ENCODE data around the gene SOCS2. TPM values are rescaled to one million over a fixed set of nuclear protein-coding genes. Genes with fewer than 3 reads are reported as not detected.

Gene SOCS2
- total RNA-seq, 4 donors from 2014 or later, result 33.4 to 113 (median 35.1) TPM

DNA sequence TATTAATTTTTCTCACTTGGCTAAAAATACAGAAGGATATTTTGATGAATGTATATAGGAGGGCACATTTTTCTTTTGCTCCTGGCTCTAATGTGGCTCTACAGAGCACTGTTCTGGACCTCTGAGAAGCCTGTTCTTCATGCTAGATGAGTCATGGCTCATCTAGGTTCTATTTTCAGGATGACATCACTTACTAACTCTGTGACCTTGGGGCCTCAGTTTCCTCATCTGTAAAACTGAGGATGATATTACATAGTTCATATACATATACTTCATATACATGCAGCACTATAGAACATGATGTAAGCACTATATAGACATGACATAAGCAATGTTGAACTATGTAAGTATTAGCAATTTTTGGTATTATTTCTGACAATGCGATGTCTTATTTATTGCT, 35.8 kb downstream of the SOCS2 start:
- TF ChIP-seq POLR2A (IDR thresholded peaks at IDR 0.05), result no peak
- TF ChIP-seq, protein P1, sequence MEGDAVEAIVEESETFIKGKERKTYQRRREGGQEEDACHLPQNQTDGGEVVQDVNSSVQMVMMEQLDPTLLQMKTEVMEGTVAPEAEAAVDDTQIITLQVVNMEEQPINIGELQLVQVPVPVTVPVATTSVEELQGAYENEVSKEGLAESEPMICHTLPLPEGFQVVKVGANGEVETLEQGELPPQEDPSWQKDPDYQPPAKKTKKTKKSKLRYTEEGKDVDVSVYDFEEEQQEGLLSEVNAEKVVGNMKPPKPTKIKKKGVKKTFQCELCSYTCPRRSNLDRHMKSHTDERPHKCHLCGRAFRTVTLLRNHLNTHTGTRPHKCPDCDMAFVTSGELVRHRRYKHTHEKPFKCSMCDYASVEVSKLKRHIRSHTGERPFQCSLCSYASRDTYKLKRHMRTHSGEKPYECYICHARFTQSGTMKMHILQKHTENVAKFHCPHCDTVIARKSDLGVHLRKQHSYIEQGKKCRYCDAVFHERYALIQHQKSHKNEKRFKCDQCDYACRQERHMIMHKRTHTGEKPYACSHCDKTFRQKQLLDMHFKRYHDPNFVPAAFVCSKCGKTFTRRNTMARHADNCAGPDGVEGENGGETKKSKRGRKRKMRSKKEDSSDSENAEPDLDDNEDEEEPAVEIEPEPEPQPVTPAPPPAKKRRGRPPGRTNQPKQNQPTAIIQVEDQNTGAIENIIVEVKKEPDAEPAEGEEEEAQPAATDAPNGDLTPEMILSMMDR (IDR thresholded peaks at IDR 0.05), result no peak
- Histone ChIP-seq H3K36me3 (no peaks in the 10 kb centered on the region), H3K4me3 (no peak overlapping the region), H3K4me1 (no peaks in the 10 kb centered on the region), H3K27me3 (no peaks in the 10 kb centered on the region), H3K27ac (no peak overlapping the region), H3K9me3 (no peaks in the 10 kb centered on the region)
- no peak for DNase-seq

DNA sequence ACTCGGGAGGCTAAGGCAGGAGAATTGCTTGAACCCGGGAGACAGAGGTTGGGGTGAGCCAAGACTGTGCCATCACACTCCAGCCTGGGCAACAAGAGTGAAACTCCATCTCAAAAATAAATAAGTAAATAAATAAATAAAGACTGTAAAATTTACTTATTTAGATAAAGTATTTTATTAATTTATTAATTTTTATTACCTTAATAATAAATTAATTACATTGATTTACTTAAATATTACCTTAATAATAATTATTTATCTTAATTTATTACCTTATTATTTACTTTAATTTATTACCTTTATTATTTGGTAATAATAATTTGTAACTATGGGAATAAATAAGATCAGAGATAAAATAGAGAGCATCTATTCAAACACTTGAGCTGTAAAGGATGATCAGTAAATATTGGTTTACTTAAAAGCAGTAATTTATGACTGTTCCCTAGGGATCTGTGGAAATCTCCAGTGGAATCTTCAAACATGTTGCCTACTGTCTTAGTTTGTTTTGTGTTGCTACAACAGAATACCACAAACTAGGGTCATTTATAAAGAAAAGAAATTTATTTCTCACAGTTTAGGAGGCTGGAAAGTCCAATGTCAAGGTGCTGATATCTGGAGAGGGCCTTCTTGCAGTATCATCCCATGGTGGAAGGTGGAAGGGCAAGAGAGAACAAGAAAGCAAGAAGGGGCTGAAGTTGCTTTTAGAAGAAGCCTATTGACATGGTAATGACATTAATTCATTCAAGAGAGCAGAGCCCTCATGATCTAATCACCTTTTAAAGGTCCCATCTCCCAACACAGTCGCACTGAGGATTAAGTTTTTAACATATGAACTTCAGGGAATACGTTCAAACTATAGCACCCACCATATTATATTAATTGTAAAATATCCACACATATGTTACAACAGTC, 37.1 kb downstream of the SOCS2 start:
- TF ChIP-seq POLR2A (IDR thresholded peaks at IDR 0.05), result no peak
- TF ChIP-seq, protein P1 (IDR thresholded peaks at IDR 0.05), result no peak
- no peak for DNase-seq
- H3K9me3 ChIP-seq, result no peaks in the 10 kb centered on the region
- H3K27ac ChIP-seq, result no peak overlapping the region
- no peaks in the 10 kb centered on the region for H3K36me3 ChIP-seq
- H3K4me1 ChIP-seq, result no peaks in the 10 kb centered on the region
- no peak overlapping the region for H3K4me3 ChIP-seq
- H3K27me3 ChIP-seq, result no peaks in the 10 kb centered on the region

DNA sequence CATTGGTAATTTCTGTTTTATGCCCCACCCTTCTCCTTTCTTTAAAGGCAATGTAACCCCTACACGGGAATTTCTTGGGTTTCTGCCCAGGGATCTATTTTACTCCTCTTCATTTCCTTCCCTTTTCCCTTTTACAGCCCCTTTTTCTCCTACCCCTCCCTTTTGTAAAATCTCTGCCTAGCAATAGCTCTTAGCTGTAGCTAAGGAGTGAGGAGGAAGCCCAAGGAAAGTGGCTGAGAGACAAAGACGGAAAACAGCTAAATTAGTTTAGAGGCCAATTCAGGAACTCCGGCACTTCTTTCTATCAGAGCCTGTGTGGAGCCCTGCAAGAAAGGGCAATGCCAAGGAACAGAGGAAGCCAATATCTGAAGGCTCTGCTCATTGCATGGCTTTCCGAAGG, 40.3 kb downstream of the SOCS2 start:
- Histone ChIP-seq H3K9me3 (no peaks in the 10 kb centered on the region), H3K36me3 (no peaks in the 10 kb centered on the region), H3K27me3 (no peaks in the 10 kb centered on the region), H3K4me3 (no peak overlapping the region), H3K27ac (no peak overlapping the region), H3K4me1 (no peaks in the 10 kb centered on the region)
- TF ChIP-seq, protein P1 (IDR thresholded peaks at IDR 0.05), result no peak
- TF ChIP-seq POLR2A (IDR thresholded peaks at IDR 0.05), result no peak
- no peak for DNase-seq

DNA sequence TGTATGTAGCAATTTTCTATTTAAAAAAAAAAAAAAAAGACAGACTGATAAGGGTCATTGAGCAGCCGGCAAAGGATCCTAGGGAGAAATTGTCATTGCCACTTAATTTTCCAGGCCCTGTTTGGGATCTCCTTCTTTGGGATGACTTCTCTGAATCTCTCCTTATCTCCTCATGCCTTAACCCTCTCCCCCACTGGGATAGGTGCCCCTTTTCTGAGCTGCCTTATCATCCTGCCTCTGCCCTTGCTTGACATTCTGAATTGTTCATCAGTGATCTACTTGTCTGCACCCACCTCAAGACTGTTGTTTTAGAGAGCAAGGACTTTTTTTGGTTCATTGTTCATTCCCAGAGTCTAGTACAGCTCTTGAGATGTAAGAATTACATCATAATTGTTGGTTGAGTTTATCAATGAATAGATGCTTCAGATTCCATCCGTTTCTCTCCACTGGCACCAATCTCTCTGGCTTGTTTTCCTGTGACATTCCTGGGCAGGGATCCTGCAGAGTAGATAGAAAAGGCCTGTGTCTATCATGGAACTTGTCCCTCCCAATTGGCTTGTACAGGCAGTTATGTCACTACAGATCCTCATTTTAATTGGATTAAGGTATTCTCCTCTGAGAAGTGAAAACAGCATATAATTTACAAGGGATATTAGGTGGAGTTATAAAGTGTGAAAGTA, 42.6 kb downstream of the SOCS2 start:
- DNase-seq, result no peak
- Histone ChIP-seq H3K27me3 (no peaks in the 10 kb centered on the region), H3K9me3 (no peaks in the 10 kb centered on the region), H3K36me3 (no peaks in the 10 kb centered on the region), H3K27ac (no peak overlapping the region), H3K4me3 (no peak overlapping the region), H3K4me1 (no peaks in the 10 kb centered on the region)
- TF ChIP-seq POLR2A (IDR thresholded peaks at IDR 0.05), result no peak
- TF ChIP-seq, protein P1 (IDR thresholded peaks at IDR 0.05), result no peak

DNA sequence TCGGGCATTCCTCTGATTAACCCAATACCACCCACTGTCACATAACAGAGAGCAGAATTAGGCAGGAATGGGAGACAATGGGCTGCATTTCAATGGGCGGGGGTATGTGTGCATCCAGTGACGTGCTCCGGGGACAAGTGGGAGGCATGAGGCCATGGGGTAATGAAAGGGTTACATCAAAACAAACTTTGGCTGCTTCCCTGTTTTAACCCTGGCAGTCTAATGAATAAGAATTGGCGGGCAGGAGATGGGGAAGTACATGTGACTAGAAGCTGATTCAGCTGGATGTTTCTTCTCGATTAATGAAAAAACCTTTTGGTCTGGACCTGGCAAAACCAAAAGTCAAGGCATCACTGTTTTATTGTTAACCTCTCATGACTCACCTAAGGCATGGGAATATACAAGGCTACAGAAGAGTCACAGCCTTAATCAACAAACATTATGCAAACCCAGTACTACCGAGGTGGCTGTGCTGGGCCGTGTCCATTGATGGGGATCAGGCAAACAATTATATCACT, 44.2 kb downstream of the SOCS2 start:
- no peak for TF ChIP-seq POLR2A (IDR thresholded peaks at IDR 0.05)
- TF ChIP-seq, protein P1 (IDR thresholded peaks at IDR 0.05), result no peak
- H3K9me3 ChIP-seq, result no peaks in the 10 kb centered on the region
- DNase-seq, result no peak
- H3K4me3 ChIP-seq, result no peak overlapping the region
- H3K4me1 ChIP-seq, result no peaks in the 10 kb centered on the region
- no peak overlapping the region for H3K27ac ChIP-seq
- H3K36me3 ChIP-seq, result no peaks in the 10 kb centered on the region
- no peaks in the 10 kb centered on the region for H3K27me3 ChIP-seq
